ENCODE results near the gene PLA2G7.

DNA sequence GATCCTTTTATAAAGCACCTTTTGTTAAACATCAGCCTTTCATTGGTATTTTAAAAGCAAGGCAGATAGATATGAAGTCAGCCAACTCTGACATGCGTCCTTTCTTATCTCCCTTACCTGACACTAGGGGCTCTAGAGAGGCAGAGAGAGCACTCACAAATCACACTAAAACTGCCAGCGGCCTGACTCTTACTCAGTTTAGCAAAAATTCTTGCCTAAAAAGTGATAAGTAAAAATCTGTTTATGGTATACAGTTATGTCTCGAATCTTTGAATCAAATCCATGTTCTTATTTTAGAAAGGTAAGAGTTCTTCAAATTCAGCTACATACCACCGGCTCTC is 57.9 kb downstream of the PLA2G7 start:
- TF ChIP-seq, protein P1, sequence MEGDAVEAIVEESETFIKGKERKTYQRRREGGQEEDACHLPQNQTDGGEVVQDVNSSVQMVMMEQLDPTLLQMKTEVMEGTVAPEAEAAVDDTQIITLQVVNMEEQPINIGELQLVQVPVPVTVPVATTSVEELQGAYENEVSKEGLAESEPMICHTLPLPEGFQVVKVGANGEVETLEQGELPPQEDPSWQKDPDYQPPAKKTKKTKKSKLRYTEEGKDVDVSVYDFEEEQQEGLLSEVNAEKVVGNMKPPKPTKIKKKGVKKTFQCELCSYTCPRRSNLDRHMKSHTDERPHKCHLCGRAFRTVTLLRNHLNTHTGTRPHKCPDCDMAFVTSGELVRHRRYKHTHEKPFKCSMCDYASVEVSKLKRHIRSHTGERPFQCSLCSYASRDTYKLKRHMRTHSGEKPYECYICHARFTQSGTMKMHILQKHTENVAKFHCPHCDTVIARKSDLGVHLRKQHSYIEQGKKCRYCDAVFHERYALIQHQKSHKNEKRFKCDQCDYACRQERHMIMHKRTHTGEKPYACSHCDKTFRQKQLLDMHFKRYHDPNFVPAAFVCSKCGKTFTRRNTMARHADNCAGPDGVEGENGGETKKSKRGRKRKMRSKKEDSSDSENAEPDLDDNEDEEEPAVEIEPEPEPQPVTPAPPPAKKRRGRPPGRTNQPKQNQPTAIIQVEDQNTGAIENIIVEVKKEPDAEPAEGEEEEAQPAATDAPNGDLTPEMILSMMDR (IDR thresholded peaks at IDR 0.05 in 4 of 5, conservative IDR thresholded peaks at IDR 0.05 in 1 of 5), result no peak
- TF ChIP-seq POLR2A (IDR thresholded peaks at IDR 0.05), result no peak

Measured in gastrocnemius medialis (tissue), 4 donors.